Esophagus squamous epithelium (tissue), 4 donors: Measurements from ENCODE around the gene FCHSD2.

Experiments used
- CTCF ChIP-seq, 6 experiments: fragments of 450-650 bp in 4 of 6; fragments of 200-600 bp in 2 of 6; sonication (generic) in 2 of 6; IDR thresholded peaks; one replicate each; pipeline ENCODE4 v1.5.1; 2016 to 2019; ENCODE audit warnings: antibody characterized with exemption in 6 of 6, mild to moderate bottlenecking in 4 of 6, moderate library complexity in 4 of 6
- POLR2A ChIP-seq, 4 donors: fragments of 450-650 bp; IDR thresholded peaks; one replicate each; pipeline ENCODE4 v1.6.1; 2017; ENCODE audit warnings: antibody characterized with exemption in 4 of 4, mild to moderate bottlenecking in 4 of 4, moderate library complexity in 3 of 4

DNA sequence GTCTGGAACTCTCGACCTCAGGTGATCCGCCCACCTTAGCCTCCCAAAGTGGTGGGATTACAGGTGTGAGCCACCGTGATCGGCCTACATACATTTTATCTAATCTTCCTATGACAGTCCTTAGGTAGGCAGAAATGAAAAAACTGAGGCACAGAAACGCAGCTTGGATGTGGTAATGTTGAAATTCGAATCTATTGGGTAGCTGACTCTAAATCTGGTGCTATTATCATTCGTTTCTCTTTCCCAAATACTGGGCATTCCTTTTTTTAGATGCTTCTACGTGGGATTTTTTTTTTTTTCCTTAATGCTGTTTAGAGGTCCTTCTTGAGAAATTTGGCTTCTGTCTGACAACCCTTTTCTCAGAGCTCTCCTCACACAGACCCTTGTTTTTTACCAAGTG, 41.5 kb downstream of the FCHSD2 start:
- no peak for TF ChIP-seq CTCF (IDR thresholded peaks at IDR 0.05)
- no peak for TF ChIP-seq POLR2A (IDR thresholded peaks at IDR 0.05)
